ENCODE data around the gene THRSP.
"Not testable (repeated sequence)": the region's sequence is repeated elsewhere in the genome, so short reads cannot be mapped to it uniquely, and the experiment has no call there.

Gene THRSP

GRCh38 chr11:78066471-78066870, 2.8 kb downstream of the THRSP start:
- H3K4me3 ChIP-seq (ENCODE audit: extremely low read depth, insufficient read depth, low read length, poor library complexity, severe bottlenecking) = no peak overlapping the region
- no peak overlapping the region for H3K27ac ChIP-seq (ENCODE audit: low read depth, low read length, severe bottlenecking)
- no peaks in the 10 kb centered on the region for H3K4me1 ChIP-seq (ENCODE audit: control insufficient read depth, insufficient read depth, low read length, poor library complexity, severe bottlenecking)
- H3K9me3 ChIP-seq (ENCODE audit: control insufficient read depth, low read length) = no peaks in the 10 kb centered on the region
- peaks cover 47% of the 10 kb centered on the region for H3K36me3 ChIP-seq (ENCODE audit: control insufficient read depth, insufficient read depth, low read length)
- WGBS, 2 experiments (ENCODE audit: insufficient coverage in 2 of 2) = no CpG with 5 or more reads among the region's 2 CpGs

DNA sequence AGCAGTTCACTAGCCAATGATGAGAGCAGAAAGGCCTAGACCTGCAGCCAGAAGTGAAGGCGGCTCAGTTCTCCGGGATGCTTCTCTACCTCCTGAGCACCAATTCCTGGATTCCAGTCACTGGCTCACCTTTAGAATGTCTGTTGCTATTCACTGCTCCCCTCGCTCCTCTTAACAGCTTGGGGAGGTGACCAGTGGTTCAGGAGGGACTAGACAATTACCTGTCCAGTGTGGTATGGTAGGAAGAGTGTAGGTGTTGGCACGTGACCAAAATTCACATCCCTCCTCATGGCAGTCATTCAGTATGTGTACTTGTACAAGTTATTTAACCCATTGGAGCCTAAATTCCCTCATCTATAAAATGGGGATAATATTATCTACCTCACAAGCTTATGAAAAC, 4.0 kb downstream of the THRSP start:
- no peaks in the 10 kb centered on the region for H3K9me3 ChIP-seq (ENCODE audit: control insufficient read depth, low read length)
- H3K27ac ChIP-seq (ENCODE audit: low read depth, low read length, severe bottlenecking) = no peak overlapping the region
- no peak overlapping the region for H3K4me3 ChIP-seq (ENCODE audit: extremely low read depth, insufficient read depth, low read length, poor library complexity, severe bottlenecking)
- peaks cover 59% of the 10 kb centered on the region for H3K36me3 ChIP-seq (ENCODE audit: control insufficient read depth, insufficient read depth, low read length)
- H3K4me1 ChIP-seq (ENCODE audit: control insufficient read depth, insufficient read depth, low read length, poor library complexity, severe bottlenecking) = peaks cover 2% of the 10 kb centered on the region
- WGBS, 2 experiments (ENCODE audit: insufficient coverage in 2 of 2) = 100% methylated on average over 2 of the region's 4 CpGs

DNA sequence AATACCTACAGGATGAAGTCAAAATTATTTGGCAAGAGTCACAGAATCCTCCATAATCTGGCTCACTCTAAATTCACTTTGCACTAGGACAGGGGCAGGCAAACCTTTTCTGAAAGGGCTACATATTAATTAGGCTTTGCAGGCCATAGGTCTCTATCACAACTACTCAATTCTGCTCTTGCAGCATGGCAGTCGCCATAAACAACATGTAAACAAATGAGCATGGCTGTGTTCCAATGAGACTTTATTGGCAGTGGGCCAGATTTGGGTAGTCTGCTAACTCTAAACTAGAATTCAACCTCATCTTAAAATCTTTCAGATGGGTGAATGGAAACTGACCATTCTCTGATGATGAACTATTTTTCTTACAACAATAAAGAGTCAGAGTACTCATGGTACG, 5.8 kb downstream of the THRSP start:
- no peak overlapping the region for H3K4me3 ChIP-seq (ENCODE audit: extremely low read depth, insufficient read depth, low read length, poor library complexity, severe bottlenecking)
- 94% methylated on average over 2 of the region's 2 CpGs; no CpG with 5 or more reads in 1 of the 2 experiments for WGBS, 2 experiments (ENCODE audit: insufficient coverage in 2 of 2)
- H3K27ac ChIP-seq (ENCODE audit: low read depth, low read length, severe bottlenecking) = no peak overlapping the region
- no peaks in the 10 kb centered on the region for H3K9me3 ChIP-seq (ENCODE audit: control insufficient read depth, low read length)
- H3K36me3 ChIP-seq (ENCODE audit: control insufficient read depth, insufficient read depth, low read length) = peaks cover 69% of the 10 kb centered on the region
- peaks cover 7% of the 10 kb centered on the region for H3K4me1 ChIP-seq (ENCODE audit: control insufficient read depth, insufficient read depth, low read length, poor library complexity, severe bottlenecking)

- WGBS, 2 experiments (ENCODE audit: insufficient coverage in 2 of 2) = 80 to 92% methylated on average over 2 of the region's 2 CpGs
- H3K27ac ChIP-seq (ENCODE audit: low read depth, low read length, severe bottlenecking) = no peak overlapping the region
- H3K9me3 ChIP-seq (ENCODE audit: control insufficient read depth, low read length) = no peaks in the 10 kb centered on the region
- no peak overlapping the region for H3K4me3 ChIP-seq (ENCODE audit: extremely low read depth, insufficient read depth, low read length, poor library complexity, severe bottlenecking)
- peaks cover 8% of the 10 kb centered on the region for H3K4me1 ChIP-seq (ENCODE audit: control insufficient read depth, insufficient read depth, low read length, poor library complexity, severe bottlenecking)
- peaks cover 72% of the 10 kb centered on the region for H3K36me3 ChIP-seq (ENCODE audit: control insufficient read depth, insufficient read depth, low read length)
Observed at GRCh38 chr11:78070621-78071020, 7.0 kb downstream of the THRSP start.

GRCh38 chr11:78071717-78072116, 8.1 kb downstream of the THRSP start:
- H3K27ac ChIP-seq (ENCODE audit: low read depth, low read length, severe bottlenecking) = no peak overlapping the region
- H3K9me3 ChIP-seq (ENCODE audit: control insufficient read depth, low read length) = no peaks in the 10 kb centered on the region
- H3K36me3 ChIP-seq (ENCODE audit: control insufficient read depth, insufficient read depth, low read length) = peaks cover 79% of the 10 kb centered on the region
- H3K4me3 ChIP-seq (ENCODE audit: extremely low read depth, insufficient read depth, low read length, poor library complexity, severe bottlenecking) = no peak overlapping the region
- H3K4me1 ChIP-seq (ENCODE audit: control insufficient read depth, insufficient read depth, low read length, poor library complexity, severe bottlenecking) = peaks cover 11% of the 10 kb centered on the region
- WGBS, 2 experiments (ENCODE audit: insufficient coverage in 2 of 2) = 100% methylated on average over 1 of the region's 3 CpGs; no CpG with 5 or more reads in 1 of the 2 experiments

DNA sequence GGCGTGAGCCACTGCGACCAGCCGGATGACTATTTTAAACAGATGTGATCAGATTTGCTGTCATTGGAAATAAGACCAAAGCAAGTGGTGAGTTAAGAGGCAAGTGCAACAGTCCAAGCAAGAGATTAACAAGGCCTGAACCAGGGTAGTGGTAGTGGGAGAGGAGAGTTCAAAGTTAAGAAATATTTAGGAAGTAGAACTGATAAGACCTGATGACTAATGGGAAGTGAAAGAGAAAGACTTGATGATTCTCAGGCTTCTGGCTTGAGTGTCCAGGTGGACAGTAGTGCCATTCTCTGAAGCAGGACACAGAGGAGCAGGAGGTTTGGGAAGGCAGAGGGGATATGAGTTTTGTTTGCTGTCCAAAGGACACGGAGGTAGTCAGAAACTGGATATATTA, 8.8 kb downstream of the THRSP start:
- Histone ChIP-seq H3K27ac (ENCODE audit: low read depth, low read length, severe bottlenecking) (no peak overlapping the region), H3K4me3 (ENCODE audit: extremely low read depth, insufficient read depth, low read length, poor library complexity, severe bottlenecking) (no peak overlapping the region), H3K9me3 (ENCODE audit: control insufficient read depth, low read length) (no peaks in the 10 kb centered on the region), H3K36me3 (ENCODE audit: control insufficient read depth, insufficient read depth, low read length) (peaks cover 82% of the 10 kb centered on the region), H3K4me1 (ENCODE audit: control insufficient read depth, insufficient read depth, low read length, poor library complexity, severe bottlenecking) (peaks cover 13% of the 10 kb centered on the region)
- 82 to 89% methylated on average over 3 of the region's 4 CpGs for WGBS, 2 experiments (ENCODE audit: insufficient coverage in 2 of 2)

GRCh38 chr11:78074756-78075155, 11.1 kb downstream of the THRSP start:
- H3K36me3 ChIP-seq (ENCODE audit: control insufficient read depth, insufficient read depth, low read length) = peaks cover 66% of the 10 kb centered on the region
- no peak overlapping the region for H3K27ac ChIP-seq (ENCODE audit: low read depth, low read length, severe bottlenecking)
- H3K9me3 ChIP-seq (ENCODE audit: control insufficient read depth, low read length) = no peaks in the 10 kb centered on the region
- 98 to 100% methylated on average over 3 to 4 of the region's 6 CpGs for WGBS, 2 experiments (ENCODE audit: insufficient coverage in 2 of 2)
- no peak overlapping the region for H3K4me3 ChIP-seq (ENCODE audit: extremely low read depth, insufficient read depth, low read length, poor library complexity, severe bottlenecking)
- H3K4me1 ChIP-seq (ENCODE audit: control insufficient read depth, insufficient read depth, low read length, poor library complexity, severe bottlenecking) = peaks cover 13% of the 10 kb centered on the region

- peaks cover 26% of the 10 kb centered on the region for H3K4me1 ChIP-seq (ENCODE audit: control insufficient read depth, insufficient read depth, low read length, poor library complexity, severe bottlenecking)
- H3K36me3 ChIP-seq (ENCODE audit: control insufficient read depth, insufficient read depth, low read length) = peaks cover 45% of the 10 kb centered on the region
- no peak overlapping the region for H3K4me3 ChIP-seq (ENCODE audit: extremely low read depth, insufficient read depth, low read length, poor library complexity, severe bottlenecking)
- no peaks in the 10 kb centered on the region for H3K9me3 ChIP-seq (ENCODE audit: control insufficient read depth, low read length)
- H3K27ac ChIP-seq (ENCODE audit: low read depth, low read length, severe bottlenecking) = no peak overlapping the region
- WGBS, 2 experiments (ENCODE audit: insufficient coverage in 2 of 2) = 96 to 98% methylated on average over 6 of the region's 6 CpGs
Observed at GRCh38 chr11:78076733-78077403, 13.2 kb downstream of the THRSP start.

- not testable (repeated sequence) for H3K27ac ChIP-seq (ENCODE audit: low read depth, low read length, severe bottlenecking); H3K9me3 ChIP-seq (ENCODE audit: control insufficient read depth, low read length)
- peaks cover 38% of the 10 kb centered on the region for H3K36me3 ChIP-seq (ENCODE audit: control insufficient read depth, insufficient read depth, low read length)
- peaks cover 25% of the 10 kb centered on the region for H3K4me1 ChIP-seq (ENCODE audit: control insufficient read depth, insufficient read depth, low read length, poor library complexity, severe bottlenecking)
- H3K4me3 ChIP-seq (ENCODE audit: extremely low read depth, insufficient read depth, low read length, poor library complexity, severe bottlenecking) = peak overlapping the region; percentile 92
- 91 to 100% methylated on average over 2 to 4 of the region's 4 CpGs for WGBS, 2 experiments (ENCODE audit: insufficient coverage in 2 of 2)
Observed at GRCh38 chr11:78077592-78077991, 13.9 kb downstream of the THRSP start.

GRCh38 chr11:78078218-78079167, 14.8 kb downstream of the THRSP start:
- no peaks in the 10 kb centered on the region for H3K9me3 ChIP-seq (ENCODE audit: control insufficient read depth, low read length)
- peaks cover 34% of the 10 kb centered on the region for H3K36me3 ChIP-seq (ENCODE audit: control insufficient read depth, insufficient read depth, low read length)
- 32 to 45% methylated on average over 15 to 18 of the region's 21 CpGs for WGBS, 2 experiments (ENCODE audit: insufficient coverage in 2 of 2)
- peak overlapping the region; percentile 92 for H3K4me3 ChIP-seq (ENCODE audit: extremely low read depth, insufficient read depth, low read length, poor library complexity, severe bottlenecking)
- H3K4me1 ChIP-seq (ENCODE audit: control insufficient read depth, insufficient read depth, low read length, poor library complexity, severe bottlenecking) = peaks cover 19% of the 10 kb centered on the region
- no peak overlapping the region for H3K27ac ChIP-seq (ENCODE audit: low read depth, low read length, severe bottlenecking)

Measured in mesodermal cell (in vitro differentiated cells).